H9 (cell line): ENCODE data around the gene MOB3B. TPM values are rescaled to one million over a fixed set of nuclear protein-coding genes. Genes with fewer than 3 reads are reported as not detected.

Experiments
- DNase-seq: peaks from one replicate; pipeline ENCODE4 v3.0.0-alpha.2; 2017
- H2AFZ ChIP-seq: one replicate; pipeline ENCODE4 v1.6.1; 2013; ENCODE audit warnings: mild to moderate bottlenecking, low read length, control low read depth, moderate library complexity
- H2AK5ac ChIP-seq: 2 replicates; pipeline ENCODE4 v1.6.1; 2013; ENCODE audit warnings: low read length, control low read depth, mixed read lengths; ENCODE audit not compliant: insufficient read length
- H2BK120ac ChIP-seq: one replicate; pipeline ENCODE4 v1.6.1; 2013; ENCODE audit warnings: low read depth, mild to moderate bottlenecking, low read length, control low read depth, inconsistent platforms; ENCODE audit not compliant: poor library complexity, severe bottlenecking
- H2BK12ac ChIP-seq: 2 replicates; pipeline ENCODE4 v1.6.1; 2013; ENCODE audit warnings: low read length, control low read depth, mixed read lengths, low read depth; ENCODE audit not compliant: insufficient read length
- H2BK15ac ChIP-seq: 2 replicates; pipeline ENCODE4 v1.6.1; 2013; ENCODE audit warnings: low read depth, low read length, control low read depth
- H2BK20ac ChIP-seq: one replicate; pipeline ENCODE4 v1.6.1; 2013; ENCODE audit warnings: low read depth, mild to moderate bottlenecking, low read length, control low read depth, inconsistent platforms; ENCODE audit not compliant: poor library complexity, severe bottlenecking
- H2BK5ac ChIP-seq: 2 replicates; pipeline ENCODE4 v1.6.1; 2013; ENCODE audit warnings: low read length, control low read depth, mixed read lengths; ENCODE audit not compliant: insufficient read length
- H3K14ac ChIP-seq: 2 replicates; pipeline ENCODE4 v1.6.1; 2013; ENCODE audit warnings: low read length, control low read depth; ENCODE audit not compliant: insufficient read depth
- H3K18ac ChIP-seq: 2 replicates; pipeline ENCODE4 v1.6.1; 2013; ENCODE audit warnings: low read depth, mild to moderate bottlenecking, mixed read lengths, low read length, control low read depth; ENCODE audit not compliant: insufficient read length
- H3K23ac ChIP-seq: 2 replicates; pipeline ENCODE4 v1.6.1; 2013; ENCODE audit warnings: low read length, control low read depth, mixed read lengths, low read depth; ENCODE audit not compliant: insufficient read length
- H3K23me2 ChIP-seq: 2 replicates; pipeline ENCODE4 v1.6.1; 2013; ENCODE audit warnings: low read depth, mild to moderate bottlenecking, mixed read lengths, low read length, control low read depth; ENCODE audit not compliant: insufficient read length, poor library complexity, severe bottlenecking
- H3K27ac ChIP-seq: 2 replicates; pipeline ENCODE4 v1.5.1; 2013; ENCODE audit warnings: low read length, control low read depth, mixed read lengths, low read depth; ENCODE audit not compliant: insufficient read length
- H3K27me3 ChIP-seq: 2 replicates; pipeline ENCODE4 v1.6.1; 2013; ENCODE audit warnings: low read length, control low read depth, inconsistent platforms; ENCODE audit not compliant: insufficient read depth
- H3K4ac ChIP-seq: 2 replicates; pipeline ENCODE4 v1.6.1; 2013; ENCODE audit warnings: low read depth, mild to moderate bottlenecking, control low read depth, inconsistent platforms, low read length, moderate library complexity
- H3K4me1 ChIP-seq: 2 replicates; pipeline ENCODE4 v1.6.1; 2013; ENCODE audit warnings: low read length, control low read depth, inconsistent platforms; ENCODE audit not compliant: insufficient read depth
- H3K4me2 ChIP-seq: 2 replicates; pipeline ENCODE4 v1.6.1; 2013; ENCODE audit warnings: low read length, control low read depth, mixed read lengths; ENCODE audit not compliant: insufficient read length, insufficient read depth
- H3K56ac ChIP-seq: 2 replicates; pipeline ENCODE4 v1.6.1; 2013; ENCODE audit warnings: low read depth, mild to moderate bottlenecking, mixed read lengths, low read length, control low read depth; ENCODE audit not compliant: insufficient read length
- H3K79me1 ChIP-seq: 2 replicates; pipeline ENCODE4 v1.6.1; 2013; ENCODE audit warnings: low read depth, mild to moderate bottlenecking, moderate library complexity, low read length, control low read depth, inconsistent platforms; ENCODE audit not compliant: insufficient read depth, poor library complexity, severe bottlenecking
- H3K79me2 ChIP-seq: 2 replicates; pipeline ENCODE4 v1.6.1; 2013; ENCODE audit warnings: low read length, control low read depth, inconsistent platforms; ENCODE audit not compliant: insufficient read depth
- H3K9ac ChIP-seq: 2 replicates; pipeline ENCODE4 v1.6.1; 2013; ENCODE audit warnings: low read length, control low read depth, mixed read lengths; ENCODE audit not compliant: insufficient read length; ENCODE audit errors: extremely low read depth
- H3K9me3 ChIP-seq: one replicate; pipeline ENCODE4 v1.6.1; 2013; ENCODE audit warnings: low read depth, low read length, inconsistent platforms; ENCODE audit not compliant: control insufficient read depth
- H3T11ph ChIP-seq: one replicate; pipeline ENCODE4 v1.6.1; 2013; ENCODE audit warnings: mild to moderate bottlenecking, low read length, control low read depth, inconsistent platforms
- H4K20me1 ChIP-seq: one replicate; pipeline ENCODE4 v1.6.1; 2013; ENCODE audit not compliant: control insufficient read depth, insufficient read length, insufficient read depth
- H4K5ac ChIP-seq: 2 replicates; pipeline ENCODE4 v1.6.1; 2013; ENCODE audit warnings: low read depth, mild to moderate bottlenecking, mixed read lengths, low read length, control low read depth; ENCODE audit not compliant: insufficient read length
- H4K8ac ChIP-seq: replicated peaks from 2 replicates; pipeline ENCODE4 v1.6.1; 2013; ENCODE audit warnings: low read length, control low read depth, mixed read lengths, low read depth; ENCODE audit not compliant: insufficient read length
- H4K91ac ChIP-seq: 2 replicates; pipeline ENCODE4 v1.6.1; 2013; ENCODE audit warnings: low read depth, mild to moderate bottlenecking, moderate library complexity, mixed read lengths, low read length, control low read depth; ENCODE audit not compliant: insufficient read length
- H3K27ac Mint-ChIP-seq, 3 experiments: 2 replicates in 2 of 3; 3 replicates in 1 of 3; pipeline ENCODE4 v1.8.0; 2020 to 2021; ENCODE audit warnings: mixed read lengths in 3 of 3, mild to moderate bottlenecking in 1 of 3, moderate library complexity in 1 of 3
- H3K27me3 Mint-ChIP-seq: 2 replicates; pipeline ENCODE4 v1.8.0; 2021; ENCODE audit warnings: low read depth, mild to moderate bottlenecking, moderate library complexity, mixed read lengths
- H3K36me3 Mint-ChIP-seq, 3 experiments: 2 replicates in 2 of 3; 3 replicates in 1 of 3; pipeline ENCODE4 v1.8.0; 2020 to 2021; ENCODE audit warnings: low read depth in 3 of 3, mixed read lengths in 3 of 3; ENCODE audit not compliant: insufficient read depth in 1 of 3
- H3K4me1 Mint-ChIP-seq, 2 experiments: 2 replicates each; pipeline ENCODE4 v1.8.0; 2020; ENCODE audit warnings: mixed read lengths in 2 of 2
- H3K4me3 Mint-ChIP-seq, 2 experiments: 2 replicates in 1 of 2; 3 replicates in 1 of 2; pipeline ENCODE4 v1.8.0; 2020 to 2021; ENCODE audit warnings: mild to moderate bottlenecking in 2 of 2, mixed read lengths in 2 of 2, moderate library complexity in 1 of 2
- H3K9me3 Mint-ChIP-seq, 2 experiments: 2 replicates in 1 of 2; 3 replicates in 1 of 2; pipeline ENCODE4 v1.8.0; 2020; ENCODE audit warnings: mild to moderate bottlenecking in 2 of 2, mixed read lengths in 2 of 2, moderate library complexity in 1 of 2
- CTCF ChIP-seq: fragments of 200-600 bp; sonication (generic); conservative IDR thresholded peaks from 3 replicates; pipeline ENCODE4 v1.8.0; 2021; ENCODE audit warnings: antibody characterized with exemption, mild to moderate bottlenecking
- WGBS: extraction: QIAGEN DNeasy Blood & Tissue Kit; methylation state at CpG from one replicate; pipeline ENCODE4 v1.1.7; 2013; ENCODE audit warnings: missing lambda C conversion rate, low lambda C conversion rate, mixed read lengths; ENCODE audit not compliant: insufficient read length; ENCODE audit errors: extremely low coverage; 5-methylcytosine and 5-hydroxymethylcytosine counted together
- total RNA-seq: library from RNA; stranded (reverse); gene quantifications from 2 replicates; pipeline ENCODE4 v1.2.1, GENCODE V29; 2021

MOB3B gene
- total RNA-seq, 1 experiment from 2014 or later = 9.8 TPM

- H3K18ac ChIP-seq = no peak overlapping the region
- no peaks in the 10 kb centered on the region for H3K9me3 ChIP-seq
- H3K4ac ChIP-seq = no peak overlapping the region
- no peak overlapping the region for H4K5ac ChIP-seq
- no peaks in the 10 kb centered on the region for H3K79me2 ChIP-seq
- H3K23me2 ChIP-seq = no peaks in the 10 kb centered on the region
- H2BK12ac ChIP-seq = no peak overlapping the region
- no peak overlapping the region for H4K91ac ChIP-seq
- no peaks in the 10 kb centered on the region for H4K20me1 ChIP-seq
- no CpG with 5 or more reads among the region's 6 CpGs for WGBS
- H3K27ac ChIP-seq = no peak overlapping the region
- no peak overlapping the region for H3K56ac ChIP-seq
- no peaks in the 10 kb centered on the region for H3K79me1 ChIP-seq
- H3K23ac ChIP-seq = no peak overlapping the region
- H2AFZ ChIP-seq = no peak overlapping the region
- no peak overlapping the region for H3K9ac ChIP-seq
- no peak overlapping the region for H3T11ph ChIP-seq
- H4K8ac ChIP-seq = no peak overlapping the region
- no peak for DNase-seq
- H3K27ac Mint-ChIP-seq = peak overlapping the region; percentile 65 to 87 (median 79); a peak in 5 of 7 replicates
- H3K14ac ChIP-seq = no peak overlapping the region
- H3K36me3 Mint-ChIP-seq = peaks cover 0 to 5% (median 0%) of the 10 kb centered on the region in 3 experiments; a peak in 3 of 7 replicates
- H2BK120ac ChIP-seq = no peak overlapping the region
- peaks cover 54 to 57% of the 10 kb centered on the region in 2 experiments for H3K4me1 Mint-ChIP-seq
- H2BK5ac ChIP-seq = no peak overlapping the region
- no peak overlapping the region for H2BK20ac ChIP-seq
- peak overlapping the region in 1 of 2 experiments; percentile 16; a peak in 1 of 5 replicates for H3K4me3 Mint-ChIP-seq
- TF ChIP-seq CTCF = no peak
- H2AK5ac ChIP-seq = no peak overlapping the region
- peaks cover 27% of the 10 kb centered on the region for H3K4me1 ChIP-seq
- H2BK15ac ChIP-seq = no peak overlapping the region
- H3K4me2 ChIP-seq = no peak overlapping the region
- H3K27me3 Mint-ChIP-seq = no peaks in the 10 kb centered on the region
- H3K9me3 Mint-ChIP-seq = no peaks in the 10 kb centered on the region
- H3K27me3 ChIP-seq = no peaks in the 10 kb centered on the region
These were observed 163.8 kb downstream of the MOB3B start for GRCh38 chr9:27365707-27366376.
